ENCODE measurements around the gene CELF5. TPM values are rescaled to one million over a fixed set of nuclear protein-coding genes. Genes with fewer than 3 reads are reported as not detected.

CELF5 gene
- total RNA-seq, 1 experiment from 2014 or later = 2.5 TPM

- Histone ChIP-seq H3K36me3 (ENCODE audit: control insufficient read depth in 1 of 2, insufficient read depth in 2 of 2, low read length in 2 of 2) (peaks cover 7 to 33% of the 10 kb centered on the region in 2 experiments; a peak in 3 of 4 replicates), H3K79me2 (ENCODE audit: insufficient read depth, low read length) (peaks cover 45% of the 10 kb centered on the region), H3K9me3 (ENCODE audit: control insufficient read depth in 1 of 2, insufficient read depth in 1 of 2, low read depth in 1 of 2, low read length in 2 of 2) (no peaks in the 10 kb centered on the region), H3K9me2 (ENCODE audit: insufficient read depth) (no peaks in the 10 kb centered on the region), H3K4me3 (replicated peaks in 1 of 2; ENCODE audit: low read depth in 1 of 2, low read length in 2 of 2) (no peak overlapping the region), H2AFZ (ENCODE audit: low read depth, low read length, poor library complexity, severe bottlenecking) (no peak overlapping the region), H3K27ac (ENCODE audit: low read depth, low read length) (no peak overlapping the region), H3K27me3 (ENCODE audit: insufficient read depth, low read length) (no peaks in the 10 kb centered on the region), H4K20me1 (ENCODE audit: insufficient read depth) (no peaks in the 10 kb centered on the region), H3K4me1 (ENCODE audit: control insufficient read depth in 1 of 2, insufficient read depth in 2 of 2, low read length in 2 of 2) (no peaks in the 10 kb centered on the region), H3K4me2 (ENCODE audit: low read length) (no peak overlapping the region), H3K9ac (ENCODE audit: low read length) (no peak overlapping the region)
- POLR2A ChIA-PET = no interaction called here
- ATAC-seq (no peak), DNase-seq (ENCODE audit: low read depth, low spot score) (no peak)
- CTCF ChIA-PET = no interaction called here
- intact Hi-C loops (cut with micrococcal nuclease) = no loop called here
- TF ChIP-seq EZH2 (IDR thresholded peaks at IDR 0.05) (no peak), YY1 (IDR thresholded peaks at IDR 0.05; ENCODE audit: extremely low read depth, insufficient replicate concordance, low read depth, low read length) (no peak), SP1 (IDR thresholded peaks at IDR 0.05; ENCODE audit: low read depth) (no peak), ELF1 (IDR thresholded peaks at IDR 0.05; ENCODE audit: borderline replicate concordance, low read depth) (no peak), CTCF (IDR thresholded peaks at IDR 0.05 in 2 of 3, conservative IDR thresholded peaks at IDR 0.05 in 1 of 3; ENCODE audit: borderline replicate concordance in 1 of 3, insufficient read depth in 1 of 3, low read depth in 2 of 3, low read length in 2 of 3) (no peak), ZBTB33 (IDR thresholded peaks at IDR 0.05; ENCODE audit: extremely low read depth, insufficient replicate concordance, low read length) (no peak)
- BruUV-seq (replicated peaks) = no TSS peak
- RAD21 ChIA-PET (ENCODE audit: low non-redundant PET in 1 of 2, low total read pairs in 2 of 2, uncharacterized antibody in 2 of 2, unreplicated experiment in 2 of 2) = no interaction called here
Measured at GRCh38 chr19:3196064-3196932, 28.2 kb upstream of the CELF5 start.

All from HCT116 (cell line).